Panc1 (cell line): ENCODE measurements around the gene IFIT5. TPM values are rescaled to one million over a fixed set of nuclear protein-coding genes. Genes with fewer than 3 reads are reported as not detected.

ENCODE experiments used
- ATAC-seq: fragments of 200-7000 bp; cut with Tn5 transposase; 2 replicates; pipeline ENCODE4 v1.9.1; 2020; ENCODE audit warnings: mild to moderate bottlenecking, moderate library complexity
- BruUV-seq: library from RNA; stranded (reverse); fragments of 400-500 nt; replicated peaks from 2 replicates; lab custom pipeline; 2021; lab: Mats Ljungman, UMichigan
- CTCF ChIA-PET: fragments of 300-600 bp; sonication (Branson Sonifier 250); formaldehyde crosslinking; loops from one replicate; lab custom pipeline; 2022; ENCODE audit warnings: antibody characterized with exemption; lab: Charles Lee
- POLR2A ChIA-PET: fragments of 300-600 bp; sonication (Branson Sonifier 250); formaldehyde crosslinking; loops from one replicate; lab custom pipeline; 2022; ENCODE audit warnings: antibody characterized with exemption; lab: Charles Lee
- DNase-seq: peaks from one replicate; pipeline ENCODE4 v3.0.0-alpha.2; 2010; ENCODE audit warnings: low read depth, low spot score
- H3K27ac ChIP-seq: 2 replicates; pipeline ENCODE4 v1.5.1; 2011; ENCODE audit warnings: mild to moderate bottlenecking, low read length, inconsistent platforms
- H3K27me3 ChIP-seq: fragments of 200-500 bp; sonication (Bioruptor generic); 2 replicates; pipeline ENCODE4 v1.6.0; 2014; ENCODE audit warnings: low read length, inconsistent platforms; ENCODE audit not compliant: control insufficient read depth, insufficient read depth
- H3K36me3 ChIP-seq: fragments of 200-500 bp; sonication (Bioruptor generic); 2 replicates; pipeline ENCODE4 v1.5.1; 2014; ENCODE audit warnings: inconsistent platforms, mild to moderate bottlenecking, low read length, moderate library complexity; ENCODE audit not compliant: control insufficient read depth, insufficient read depth
- H3K4me1 ChIP-seq: 2 replicates; pipeline ENCODE4 v1.5.1; 2011; ENCODE audit warnings: inconsistent platforms, mild to moderate bottlenecking, low read length, moderate library complexity; ENCODE audit not compliant: control insufficient read depth, insufficient read depth
- H3K4me3 ChIP-seq, 2 experiments: 2 replicates each; pipeline ENCODE4 v1.5.1; 2011 to 2012; ENCODE audit warnings: low read depth in 2 of 2, low read length in 2 of 2, mild to moderate bottlenecking in 2 of 2, inconsistent platforms in 1 of 2, moderate library complexity in 1 of 2
- H3K9me3 ChIP-seq: fragments of 200-500 bp; sonication (Bioruptor generic); 2 replicates; pipeline ENCODE4 v1.5.1; 2014; ENCODE audit warnings: low read depth, mild to moderate bottlenecking, inconsistent platforms, low read length, moderate library complexity; ENCODE audit not compliant: control insufficient read depth, insufficient read depth
- POLR2AphosphoS5 ChIP-seq: IDR thresholded peaks from 2 replicates; pipeline ENCODE4 v1.6.1; 2012; ENCODE audit warnings: mild to moderate bottlenecking, low read depth, low read length, moderate library complexity
- SIN3A ChIP-seq: IDR thresholded peaks from 2 replicates; pipeline ENCODE4 v1.6.1; 2012; ENCODE audit warnings: low read depth, mild to moderate bottlenecking, low read length, moderate library complexity, borderline replicate concordance; ENCODE audit not compliant: insufficient read depth
- TCF7L2 ChIP-seq: IDR thresholded peaks from 2 replicates; pipeline ENCODE4 v1.6.1; 2011; ENCODE audit warnings: mild to moderate bottlenecking, low read depth, low read length, inconsistent platforms
- in situ Hi-C: cut with HindIII; loops from 2 replicates; pipeline ENCODE4 v1.10.0; 2016; ENCODE audit warnings: low sequenced_read_pairs, low pct_unique_long_range_greater_than_20kb
- intact Hi-C: fragments of 100-400 bp; cut with micrococcal nuclease; formaldehyde crosslinking; loops from one replicate; pipeline ENCODE4 v1.10.0; 2022; ENCODE audit not compliant: unreplicated experiment
- total RNA-seq: library from RNA; stranded (reverse); gene quantifications from one replicate; pipeline ENCODE4 v1.2.1, GENCODE V29; 2021; ENCODE audit not compliant: unreplicated experiment
- TF ChIP-seq, protein P1 (sequence below): fragments of 450-650 bp; IDR thresholded peaks from 2 replicates; pipeline ENCODE4 v1.5.1; 2017; ENCODE audit warnings: mild to moderate bottlenecking
- TF ChIP-seq, protein P2 (sequence below), 2 experiments: IDR thresholded peaks; 2 replicates each; pipeline ENCODE4 v1.6.1; 2011 to 2012; ENCODE audit warnings: low read depth in 2 of 2, control low read depth in 1 of 2, low read length in 1 of 2, mild to moderate bottlenecking in 1 of 2, moderate library complexity in 1 of 2; ENCODE audit not compliant: insufficient read depth in 1 of 2

IFIT5 gene
- total RNA-seq, 1 experiment from 2014 or later: 11.1 TPM

DNA sequence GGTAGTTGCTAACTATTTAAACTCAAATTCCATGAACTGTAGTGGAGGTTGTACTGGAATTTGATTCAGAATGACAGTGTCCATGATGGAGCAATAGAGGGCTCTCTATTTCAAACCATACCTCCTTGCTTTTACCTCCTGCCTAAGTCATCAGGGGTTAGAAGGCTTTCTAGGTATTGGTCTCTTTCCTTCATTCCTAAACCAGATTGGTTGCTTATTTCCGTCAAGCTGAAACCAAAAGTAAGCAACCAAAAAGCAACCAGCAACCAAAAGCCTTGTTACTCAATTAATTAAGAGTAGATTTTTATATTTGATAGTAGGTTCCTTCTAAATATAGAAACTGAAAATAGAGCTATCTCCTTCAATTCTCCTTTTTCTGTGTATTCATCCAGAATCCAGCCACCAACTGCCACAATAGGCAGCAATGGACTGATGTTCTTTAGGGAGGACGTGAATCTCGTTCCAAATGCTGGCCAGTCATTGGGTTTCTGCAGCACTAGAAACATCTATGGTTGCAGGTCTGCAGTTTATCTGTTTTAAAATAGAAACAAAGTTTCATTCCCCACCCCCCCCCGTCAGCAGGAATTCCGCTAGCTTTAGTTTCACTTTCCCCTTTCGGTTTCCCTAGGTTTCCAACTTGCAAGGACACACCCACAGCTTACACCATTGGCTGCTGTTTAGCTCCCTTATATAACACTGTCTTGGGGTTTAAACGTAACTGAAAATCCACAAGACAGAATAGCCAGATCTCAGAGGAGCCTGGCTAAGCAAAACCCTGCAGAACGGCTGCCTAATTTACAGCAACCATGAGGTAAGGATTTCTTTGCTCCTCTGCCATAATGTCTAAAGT, 22.2 kb upstream of the IFIT5 start, which contains the start of gene IFIT1:
Gene IFIT1 (plus strand): TSS at position 717 of the 850 bp plus-strand sequence. CDS start 90 bp downstream, at position 807.
- H3K4me3 ChIP-seq: peak within 1 kb of the TSS; percentile 49 to 91
- POLR2A ChIA-PET: no interaction called here
- peaks cover 30% of the 10 kb centered on the region for H3K4me1 ChIP-seq
- no peaks in the 10 kb centered on the region for H3K27me3 ChIP-seq
- CTCF ChIA-PET: interaction anchor here (0.7 kb wide), 1 partner anchor 420 kb away, joined by 18 read pairs; no protein-coding TSS in a partner anchor
- TF ChIP-seq, protein P1, sequence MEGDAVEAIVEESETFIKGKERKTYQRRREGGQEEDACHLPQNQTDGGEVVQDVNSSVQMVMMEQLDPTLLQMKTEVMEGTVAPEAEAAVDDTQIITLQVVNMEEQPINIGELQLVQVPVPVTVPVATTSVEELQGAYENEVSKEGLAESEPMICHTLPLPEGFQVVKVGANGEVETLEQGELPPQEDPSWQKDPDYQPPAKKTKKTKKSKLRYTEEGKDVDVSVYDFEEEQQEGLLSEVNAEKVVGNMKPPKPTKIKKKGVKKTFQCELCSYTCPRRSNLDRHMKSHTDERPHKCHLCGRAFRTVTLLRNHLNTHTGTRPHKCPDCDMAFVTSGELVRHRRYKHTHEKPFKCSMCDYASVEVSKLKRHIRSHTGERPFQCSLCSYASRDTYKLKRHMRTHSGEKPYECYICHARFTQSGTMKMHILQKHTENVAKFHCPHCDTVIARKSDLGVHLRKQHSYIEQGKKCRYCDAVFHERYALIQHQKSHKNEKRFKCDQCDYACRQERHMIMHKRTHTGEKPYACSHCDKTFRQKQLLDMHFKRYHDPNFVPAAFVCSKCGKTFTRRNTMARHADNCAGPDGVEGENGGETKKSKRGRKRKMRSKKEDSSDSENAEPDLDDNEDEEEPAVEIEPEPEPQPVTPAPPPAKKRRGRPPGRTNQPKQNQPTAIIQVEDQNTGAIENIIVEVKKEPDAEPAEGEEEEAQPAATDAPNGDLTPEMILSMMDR: peak; percentile 25; the same call in 1 of the 2 replicates
- TF ChIP-seq SIN3A: 0 out of 2 replicates have a peak, but pooled peaks have one; percentile 35
- TF ChIP-seq TCF7L2: no peak
- DNase-seq (no peak), ATAC-seq (peak; percentile 94)
- BruUV-seq: no TSS peak
- no peaks in the 10 kb centered on the region for H3K36me3 ChIP-seq
- in situ Hi-C loops (no loop called here), intact Hi-C loops (no loop called here)
- peak within 1 kb of the TSS; percentile 82 for H3K27ac ChIP-seq
- no peaks in the 10 kb centered on the region for H3K9me3 ChIP-seq

DNA sequence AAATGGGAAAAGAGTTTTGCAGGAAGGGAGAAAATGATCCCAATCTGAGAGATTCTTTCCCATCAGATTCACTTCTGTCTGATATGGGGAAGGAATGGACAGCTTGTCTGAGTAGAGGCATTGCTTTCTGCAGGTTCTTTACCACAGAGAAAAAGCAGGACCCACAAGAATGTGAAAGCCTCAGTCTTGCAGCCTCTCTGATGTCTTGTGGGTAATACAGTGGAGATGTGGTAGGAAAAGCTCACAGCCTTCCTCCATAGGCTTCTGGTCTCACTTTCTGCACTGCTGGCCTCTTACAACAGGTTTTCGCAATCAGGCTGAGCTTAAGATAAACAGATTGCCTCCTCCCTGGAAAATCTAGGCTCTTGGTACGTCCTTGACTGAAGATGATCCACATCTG, 21.4 kb upstream of the IFIT5 start:
- no peaks in the 10 kb centered on the region for H3K27me3 ChIP-seq
- ChIA-PET CTCF (interaction anchor here (0.6 to 0.7 kb wide), 3 partner anchors 26 to 421 kb away, joined by 3 to 18 read pairs (median 3); no protein-coding TSS in a partner anchor), POLR2A (interaction anchor here (0.6 kb wide), 1 partner anchor 12 kb away, joined by 6 read pairs; no protein-coding TSS in a partner anchor)
- TF ChIP-seq, protein P1: no peak
- TF ChIP-seq SIN3A (no peak), TCF7L2 (no peak), POLR2AphosphoS5 (no peak)
- TF ChIP-seq, protein P2, sequence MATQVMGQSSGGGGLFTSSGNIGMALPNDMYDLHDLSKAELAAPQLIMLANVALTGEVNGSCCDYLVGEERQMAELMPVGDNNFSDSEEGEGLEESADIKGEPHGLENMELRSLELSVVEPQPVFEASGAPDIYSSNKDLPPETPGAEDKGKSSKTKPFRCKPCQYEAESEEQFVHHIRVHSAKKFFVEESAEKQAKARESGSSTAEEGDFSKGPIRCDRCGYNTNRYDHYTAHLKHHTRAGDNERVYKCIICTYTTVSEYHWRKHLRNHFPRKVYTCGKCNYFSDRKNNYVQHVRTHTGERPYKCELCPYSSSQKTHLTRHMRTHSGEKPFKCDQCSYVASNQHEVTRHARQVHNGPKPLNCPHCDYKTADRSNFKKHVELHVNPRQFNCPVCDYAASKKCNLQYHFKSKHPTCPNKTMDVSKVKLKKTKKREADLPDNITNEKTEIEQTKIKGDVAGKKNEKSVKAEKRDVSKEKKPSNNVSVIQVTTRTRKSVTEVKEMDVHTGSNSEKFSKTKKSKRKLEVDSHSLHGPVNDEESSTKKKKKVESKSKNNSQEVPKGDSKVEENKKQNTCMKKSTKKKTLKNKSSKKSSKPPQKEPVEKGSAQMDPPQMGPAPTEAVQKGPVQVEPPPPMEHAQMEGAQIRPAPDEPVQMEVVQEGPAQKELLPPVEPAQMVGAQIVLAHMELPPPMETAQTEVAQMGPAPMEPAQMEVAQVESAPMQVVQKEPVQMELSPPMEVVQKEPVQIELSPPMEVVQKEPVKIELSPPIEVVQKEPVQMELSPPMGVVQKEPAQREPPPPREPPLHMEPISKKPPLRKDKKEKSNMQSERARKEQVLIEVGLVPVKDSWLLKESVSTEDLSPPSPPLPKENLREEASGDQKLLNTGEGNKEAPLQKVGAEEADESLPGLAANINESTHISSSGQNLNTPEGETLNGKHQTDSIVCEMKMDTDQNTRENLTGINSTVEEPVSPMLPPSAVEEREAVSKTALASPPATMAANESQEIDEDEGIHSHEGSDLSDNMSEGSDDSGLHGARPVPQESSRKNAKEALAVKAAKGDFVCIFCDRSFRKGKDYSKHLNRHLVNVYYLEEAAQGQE (IDR thresholded peaks at IDR 0.05; ENCODE audit: insufficient read depth in 1 of 2, low read depth in 2 of 2, low read length in 1 of 2): no peak
- BruUV-seq: TSS peak; percentile 85
- H3K36me3 ChIP-seq: no peaks in the 10 kb centered on the region
- H3K4me3 ChIP-seq: peak overlapping the region; percentile 49 to 91
- H3K9me3 ChIP-seq: no peaks in the 10 kb centered on the region
- peak overlapping the region; percentile 82 for H3K27ac ChIP-seq
- in situ Hi-C loops: no loop called here
- no peak for DNase-seq
- peak; percentile 73 for ATAC-seq
- intact Hi-C loops: no loop called here
- H3K4me1 ChIP-seq: peaks cover 30% of the 10 kb centered on the region
